K562 (cell line): ENCODE data around the gene NUDT22. TPM values are rescaled to one million over a fixed set of nuclear protein-coding genes. Genes with fewer than 3 reads are reported as not detected.

Experiments used
- ELF4 ChIP-seq: fragments of 450-650 bp; formaldehyde crosslinking; IDR thresholded peaks from 2 replicates; pipeline ENCODE4 v1.4.0; 2022; ENCODE audit warnings: missing genetic modification characterization
- ETV5 ChIP-seq: sonication (generic); formaldehyde crosslinking; IDR thresholded peaks from 2 replicates; pipeline ENCODE4 v1.4.0; 2020; ENCODE audit warnings: low read depth, mild to moderate bottlenecking, missing genetic modification reagents
- FOXK1 ChIP-seq: sonication (generic); formaldehyde crosslinking; IDR thresholded peaks from 2 replicates; pipeline ENCODE4 v1.8.0; 2022; ENCODE audit warnings: missing genetic modification reagents, mild to moderate bottlenecking, borderline replicate concordance
- KDM5B ChIP-seq: fragments of 200-600 bp; sonication (generic); IDR thresholded peaks from 2 replicates; pipeline ENCODE4 v1.6.1; 2012; ENCODE audit warnings: low read depth, mild to moderate bottlenecking, moderate library complexity, low read length, control low read depth, inconsistent platforms; ENCODE audit not compliant: insufficient replicate concordance
- MEIS2 ChIP-seq: fragments of 450-650 bp; IDR thresholded peaks from 2 replicates; pipeline ENCODE4 v1.6.1; 2014; ENCODE audit warnings: mild to moderate bottlenecking; ENCODE audit not compliant: partially characterized antibody
- NR2F6 ChIP-seq: fragments of 450-650 bp; formaldehyde crosslinking; IDR thresholded peaks from 2 replicates; pipeline ENCODE4 v1.4.0; 2020; ENCODE audit warnings: mild to moderate bottlenecking
- PTBP1 ChIP-seq: fragments of 200-400 bp; formaldehyde crosslinking; IDR thresholded peaks from 2 replicates; pipeline ENCODE4 v1.6.1; 2017; ENCODE audit warnings: low read depth, low read length
- RAD51 ChIP-seq: fragments of 450-650 bp; IDR thresholded peaks from 2 replicates; pipeline ENCODE4 v1.7.1; 2016; ENCODE audit warnings: low read depth, mild to moderate bottlenecking, borderline replicate concordance
- RFX7 ChIP-seq: fragments of 250-450 bp; sonication (Bioruptor Pico); IDR thresholded peaks from 2 replicates; pipeline ENCODE4 v1.5.1; 2021; ENCODE audit warnings: mild to moderate bottlenecking
- SMC3 ChIP-seq: conservative IDR thresholded peaks from 2 replicates; pipeline ENCODE4 v1.6.1; 2011; ENCODE audit warnings: low read depth, low read length, improper control_type of control experiment; ENCODE audit not compliant: insufficient read depth
- SRSF3 ChIP-seq: fragments of 200-400 bp; formaldehyde crosslinking; IDR thresholded peaks from 2 replicates; pipeline ENCODE4 v1.6.1; 2016; ENCODE audit warnings: mild to moderate bottlenecking, low read length, moderate library complexity; ENCODE audit not compliant: insufficient read depth
- TBL1XR1 ChIP-seq, 2 experiments: IDR thresholded peaks; 2 replicates each; pipeline ENCODE4 v1.6.1; 2012; ENCODE audit warnings: improper control_type of control experiment in 2 of 2, low read length in 2 of 2, mild to moderate bottlenecking in 1 of 2
- TRIM24 ChIP-seq, 2 experiments: fragments of 450-650 bp; IDR thresholded peaks; 2 replicates each; pipeline ENCODE4 v1.6.1; 2016
- ZNF780A ChIP-seq: fragments of 250-450 bp; sonication (Bioruptor Pico); IDR thresholded peaks from 2 replicates; pipeline ENCODE4 v1.5.0; 2021; ENCODE audit warnings: mild to moderate bottlenecking
- polyA plus RNA-seq, 8 experiments: library from polyadenylated mRNA; depleted of rRNA in 4 of 8; stranded (reverse) in 5 of 8; unstranded in 3 of 8; fragments of >200 nt; fragmentation: Nextera tagmentation in 2 of 8; fragmentation: Illumina TruSeq in 1 of 8; extraction: Ambion mirVana in 2 of 8; extraction: Trizol in 1 of 8; gene quantifications; 2 replicates each; pipeline versions ENCODE4 v1.2.1 to v1.2.3, GENCODE V29; 2011 to 2014; ENCODE audit warnings: inconsistent platforms in 1 of 8, missing spikeins in 1 of 8
- total RNA-seq, 7 experiments: library from RNA; depleted of rRNA in 6 of 7; stranded (reverse); fragments of >200 nt in 6 of 7; fragmentation: Illumina TruSeq in 2 of 7; extraction: Trizol in 2 of 7; gene quantifications; 2 replicates each; pipeline versions ENCODE4 v1.2.1 to v1.2.3, GENCODE V29; 2011 to 2021; ENCODE audit warnings: low replicate concordance in 1 of 7
- TF ChIP-seq, protein P1 (sequence below): fragments of 450-650 bp; IDR thresholded peaks from 2 replicates; pipeline ENCODE4 v1.6.1; 2016; ENCODE audit warnings: antibody characterized with exemption
- TF ChIP-seq, protein P2 (sequence below): fragments of 450-650 bp; IDR thresholded peaks from 2 replicates; pipeline ENCODE4 v1.6.1; 2016; ENCODE audit warnings: borderline replicate concordance
- TF ChIP-seq, protein P3 (sequence below): sonication (generic); formaldehyde crosslinking; IDR thresholded peaks from 2 replicates; pipeline ENCODE4 v1.8.0; 2022; ENCODE audit warnings: missing genetic modification reagents, mild to moderate bottlenecking, moderate library complexity, borderline replicate concordance
- TF ChIP-seq, protein P4 (sequence below): fragments of 450-650 bp; IDR thresholded peaks from 2 replicates; pipeline ENCODE4 v1.6.1; 2017; ENCODE audit warnings: antibody characterized with exemption
- TF ChIP-seq, protein P5 (sequence below): fragments of 200-800 bp; sonication (Bioruptor generic); IDR thresholded peaks from 2 replicates; pipeline ENCODE4 v1.6.1; 2017; ENCODE audit warnings: missing genetic modification characterization, missing compliant biosample characterization

NUDT22 gene
- total and polyA plus RNA-seq, 9 of the 15 experiments (the other 6 are each of a cell fraction or from before 2014, with no cell fraction given), result 6.3 to 92.6 (median 37.4) TPM

DNA sequence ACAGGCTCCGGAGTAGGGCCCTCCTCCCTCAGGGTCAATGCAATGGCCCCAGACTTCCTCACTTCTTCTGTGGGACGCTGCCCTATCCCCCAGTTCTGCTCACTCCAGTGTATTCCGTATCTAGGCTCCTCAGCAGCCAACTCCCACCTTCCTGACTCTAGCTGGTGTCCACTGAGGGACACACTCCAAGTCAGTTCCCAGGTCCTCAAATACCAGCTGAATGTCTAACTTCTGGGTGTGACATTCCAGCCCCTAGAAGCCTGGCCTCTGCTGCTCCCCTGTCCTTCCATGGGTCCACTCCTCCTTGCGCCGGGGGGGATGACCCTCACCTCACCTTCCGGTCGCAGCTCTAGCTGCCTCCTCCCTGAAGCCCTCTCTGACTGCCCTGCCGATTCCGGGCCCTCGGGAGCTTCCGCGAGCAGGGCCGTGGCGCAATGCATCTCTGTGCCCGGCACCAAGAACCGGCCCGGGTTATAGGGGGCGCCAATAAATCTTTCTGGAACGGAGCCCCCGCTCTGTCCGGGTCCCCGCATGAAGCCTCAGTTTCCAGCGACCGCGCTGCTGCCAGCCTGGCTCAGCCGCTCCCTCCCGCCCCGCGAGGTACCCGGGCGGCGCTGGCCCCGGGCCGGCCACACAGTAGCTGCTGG, 42.9 kb downstream of the NUDT22 start (continued):
- TF ChIP-seq MEIS2, result peak; percentile 2
- peak; percentile 45; the same call in 1 of the 2 replicates for TF ChIP-seq SRSF3
- no peak for TF ChIP-seq RFX7 (CRISPR knock-in tag)
- TF ChIP-seq, protein P1, sequence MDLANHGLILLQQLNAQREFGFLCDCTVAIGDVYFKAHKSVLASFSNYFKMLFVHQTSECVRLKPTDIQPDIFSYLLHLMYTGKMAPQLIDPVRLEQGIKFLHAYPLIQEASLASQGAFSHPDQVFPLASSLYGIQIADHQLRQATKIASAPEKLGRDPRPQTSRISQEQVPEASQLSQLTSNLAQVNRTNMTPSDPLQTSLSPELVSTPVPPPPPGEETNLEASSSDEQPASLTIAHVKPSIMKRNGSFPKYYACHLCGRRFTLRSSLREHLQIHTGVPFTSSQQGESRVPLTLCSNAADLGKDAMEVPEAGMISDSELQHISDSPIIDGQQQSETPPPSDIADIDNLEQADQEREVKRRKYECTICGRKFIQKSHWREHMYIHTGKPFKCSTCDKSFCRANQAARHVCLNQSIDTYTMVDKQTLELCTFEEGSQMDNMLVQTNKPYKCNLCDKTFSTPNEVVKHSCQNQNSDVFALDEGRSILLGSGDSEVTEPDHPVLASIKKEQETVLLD, result 0 out of 2 replicates have a peak, but pooled peaks have one; percentile 24
- 0 out of 2 replicates have a peak, but pooled peaks have one; percentile 1 for TF ChIP-seq SMC3
- TF ChIP-seq PTBP1, result peak; percentile 89
- 0 out of 4 replicates have a peak, but pooled peaks of 1 of the 2 experiments have one; percentile 8 for TF ChIP-seq TRIM24 (IDR thresholded peaks at IDR 0.05)
- TF ChIP-seq, protein P2, sequence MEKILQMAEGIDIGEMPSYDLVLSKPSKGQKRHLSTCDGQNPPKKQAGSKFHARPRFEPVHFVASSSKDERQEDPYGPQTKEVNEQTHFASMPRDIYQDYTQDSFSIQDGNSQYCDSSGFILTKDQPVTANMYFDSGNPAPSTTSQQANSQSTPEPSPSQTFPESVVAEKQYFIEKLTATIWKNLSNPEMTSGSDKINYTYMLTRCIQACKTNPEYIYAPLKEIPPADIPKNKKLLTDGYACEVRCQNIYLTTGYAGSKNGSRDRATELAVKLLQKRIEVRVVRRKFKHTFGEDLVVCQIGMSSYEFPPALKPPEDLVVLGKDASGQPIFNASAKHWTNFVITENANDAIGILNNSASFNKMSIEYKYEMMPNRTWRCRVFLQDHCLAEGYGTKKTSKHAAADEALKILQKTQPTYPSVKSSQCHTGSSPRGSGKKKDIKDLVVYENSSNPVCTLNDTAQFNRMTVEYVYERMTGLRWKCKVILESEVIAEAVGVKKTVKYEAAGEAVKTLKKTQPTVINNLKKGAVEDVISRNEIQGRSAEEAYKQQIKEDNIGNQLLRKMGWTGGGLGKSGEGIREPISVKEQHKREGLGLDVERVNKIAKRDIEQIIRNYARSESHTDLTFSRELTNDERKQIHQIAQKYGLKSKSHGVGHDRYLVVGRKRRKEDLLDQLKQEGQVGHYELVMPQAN, result peak; percentile 44; the same call in 1 of the 2 replicates
- no peak for TF ChIP-seq NR2F6 (CRISPR knock-in tag)
- no peak for TF ChIP-seq ZNF780A (CRISPR knock-in tag)
- 0 out of 2 replicates have a peak, but pooled peaks have one; percentile 22 for TF ChIP-seq FOXK1 (CRISPR knock-in tag)
- TF ChIP-seq ETV5 (CRISPR knock-in tag), result peak; percentile 95
- 0 out of 2 replicates have a peak, but pooled peaks have one; percentile 6 for TF ChIP-seq RAD51
- TF ChIP-seq, protein P3, sequence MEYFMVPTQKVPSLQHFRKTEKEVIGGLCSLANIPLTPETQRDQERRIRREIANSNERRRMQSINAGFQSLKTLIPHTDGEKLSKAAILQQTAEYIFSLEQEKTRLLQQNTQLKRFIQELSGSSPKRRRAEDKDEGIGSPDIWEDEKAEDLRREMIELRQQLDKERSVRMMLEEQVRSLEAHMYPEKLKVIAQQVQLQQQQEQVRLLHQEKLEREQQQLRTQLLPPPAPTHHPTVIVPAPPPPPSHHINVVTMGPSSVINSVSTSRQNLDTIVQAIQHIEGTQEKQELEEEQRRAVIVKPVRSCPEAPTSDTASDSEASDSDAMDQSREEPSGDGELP, result 0 out of 2 replicates have a peak, but pooled peaks have one; percentile 35
- TF ChIP-seq, protein P4, sequence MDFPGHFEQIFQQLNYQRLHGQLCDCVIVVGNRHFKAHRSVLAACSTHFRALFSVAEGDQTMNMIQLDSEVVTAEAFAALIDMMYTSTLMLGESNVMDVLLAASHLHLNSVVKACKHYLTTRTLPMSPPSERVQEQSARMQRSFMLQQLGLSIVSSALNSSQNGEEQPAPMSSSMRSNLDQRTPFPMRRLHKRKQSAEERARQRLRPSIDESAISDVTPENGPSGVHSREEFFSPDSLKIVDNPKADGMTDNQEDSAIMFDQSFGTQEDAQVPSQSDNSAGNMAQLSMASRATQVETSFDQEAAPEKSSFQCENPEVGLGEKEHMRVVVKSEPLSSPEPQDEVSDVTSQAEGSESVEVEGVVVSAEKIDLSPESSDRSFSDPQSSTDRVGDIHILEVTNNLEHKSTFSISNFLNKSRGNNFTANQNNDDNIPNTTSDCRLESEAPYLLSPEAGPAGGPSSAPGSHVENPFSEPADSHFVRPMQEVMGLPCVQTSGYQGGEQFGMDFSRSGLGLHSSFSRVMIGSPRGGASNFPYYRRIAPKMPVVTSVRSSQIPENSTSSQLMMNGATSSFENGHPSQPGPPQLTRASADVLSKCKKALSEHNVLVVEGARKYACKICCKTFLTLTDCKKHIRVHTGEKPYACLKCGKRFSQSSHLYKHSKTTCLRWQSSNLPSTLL, result no peak
- TF ChIP-seq, protein P5, sequence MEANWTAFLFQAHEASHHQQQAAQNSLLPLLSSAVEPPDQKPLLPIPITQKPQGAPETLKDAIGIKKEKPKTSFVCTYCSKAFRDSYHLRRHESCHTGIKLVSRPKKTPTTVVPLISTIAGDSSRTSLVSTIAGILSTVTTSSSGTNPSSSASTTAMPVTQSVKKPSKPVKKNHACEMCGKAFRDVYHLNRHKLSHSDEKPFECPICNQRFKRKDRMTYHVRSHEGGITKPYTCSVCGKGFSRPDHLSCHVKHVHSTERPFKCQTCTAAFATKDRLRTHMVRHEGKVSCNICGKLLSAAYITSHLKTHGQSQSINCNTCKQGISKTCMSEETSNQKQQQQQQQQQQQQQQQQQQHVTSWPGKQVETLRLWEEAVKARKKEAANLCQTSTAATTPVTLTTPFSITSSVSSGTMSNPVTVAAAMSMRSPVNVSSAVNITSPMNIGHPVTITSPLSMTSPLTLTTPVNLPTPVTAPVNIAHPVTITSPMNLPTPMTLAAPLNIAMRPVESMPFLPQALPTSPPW, result peak; percentile 15; the same call in 1 of the 2 replicates
- TF ChIP-seq ELF4 (CRISPR knock-in tag), result no peak
- no peak for TF ChIP-seq TBL1XR1 (IDR thresholded peaks at IDR 0.05; ENCODE audit: low read length in 2 of 2)
- peak; percentile 37 for TF ChIP-seq KDM5B
